ENCODE data around the gene ST6GAL2. TPM values are rescaled to one million over a fixed set of nuclear protein-coding genes. Genes with fewer than 3 reads are reported as not detected.

The ST6GAL2 gene
- total and polyA plus RNA-seq, 9 of the 15 experiments (the other 6 are each of a cell fraction or from before 2014, with no cell fraction given) = not detected

DNA sequence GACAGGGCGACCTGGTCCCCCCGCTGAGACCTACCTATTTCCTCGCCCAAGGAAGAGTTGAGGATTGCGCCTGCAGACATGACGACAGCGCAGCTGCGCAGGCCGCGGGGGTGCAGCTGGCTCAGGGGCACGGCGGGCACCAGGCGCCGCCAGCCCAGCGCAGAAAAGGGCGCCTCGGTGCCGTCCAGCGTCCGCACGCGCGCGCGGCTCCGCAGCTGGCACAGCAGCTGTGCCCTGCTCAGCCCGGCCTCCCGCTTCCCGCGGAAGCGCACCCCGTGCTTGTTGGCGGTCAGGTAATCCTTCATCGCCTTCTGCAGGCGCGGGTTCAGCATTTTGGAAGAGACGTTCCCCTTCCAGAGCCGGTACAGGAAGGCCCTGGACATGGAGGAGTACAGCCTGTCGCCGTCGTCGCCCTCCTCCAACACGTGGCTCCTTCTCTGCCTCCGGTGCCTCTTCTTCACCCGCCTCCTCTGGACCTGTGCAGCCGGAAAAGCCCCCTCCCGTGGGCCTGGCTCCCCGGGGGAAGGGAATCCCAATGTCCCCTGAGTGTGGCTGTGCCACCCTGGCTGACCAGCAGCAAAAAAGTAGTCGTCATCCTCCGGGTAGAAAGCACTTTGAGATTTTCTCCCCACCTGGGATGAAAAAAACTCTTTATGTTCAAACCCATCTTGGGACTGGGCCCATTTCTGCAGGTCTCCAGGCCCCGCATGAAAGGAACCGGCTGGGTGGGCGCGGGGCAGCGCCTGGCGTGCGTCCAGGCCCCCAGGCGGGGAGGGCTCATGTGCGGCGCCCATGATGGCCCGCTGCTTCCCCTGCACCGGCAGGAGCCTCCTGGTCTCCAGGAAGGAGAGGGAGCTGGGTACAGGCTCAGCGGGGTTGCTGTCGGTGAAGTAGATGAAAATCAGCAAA, 42.7 kb downstream of the ST6GAL2 start:
- WGBS (ENCODE audit: insufficient coverage, low coverage, missing lambda C conversion rate) = 1% methylated on average over 46 of the region's 63 CpGs

More for the DNA sequence above, 42.7 kb downstream of the ST6GAL2 start:
- H3K4me1 ChIP-seq (replicated peaks in 1 of 2; ENCODE audit: control insufficient read depth in 2 of 2, insufficient read depth in 2 of 2, low read length in 2 of 2) = no peaks in the 10 kb centered on the region
- no peaks in the 10 kb centered on the region for H3K79me2 ChIP-seq (ENCODE audit: control insufficient read depth, insufficient read depth, low read length)
- no peak overlapping the region for H2AFZ ChIP-seq (ENCODE audit: low read depth, low read length)
- H3K27ac ChIP-seq (ENCODE audit: extremely low read depth, low read depth, low read length) = no peak overlapping the region
- no peak for DNase-seq (ENCODE audit: extremely low read depth in 1 of 4, low spot score in 3 of 4)
- H3K4me2 ChIP-seq (ENCODE audit: insufficient read depth, low read length) = no peak overlapping the region
- intact Hi-C loops (cut with micrococcal nuclease) (no loop called here), in situ Hi-C loops (cut with MboI) (no loop called here)
- H3K9me3 ChIP-seq (replicated peaks; ENCODE audit: control insufficient read depth, insufficient read depth, low read depth, low read length) = no peaks in the 10 kb centered on the region
- CTCF ChIA-PET (ENCODE audit: low intra/inter-chr PET ratio) = no interaction called here
- no peak for FAIRE-seq
- H3K27me3 ChIP-seq (ENCODE audit: control insufficient read depth in 2 of 2, insufficient read depth in 2 of 2, low read length in 2 of 2) = peaks cover 0 to 12% of the 10 kb centered on the region in 2 experiments; a peak in 2 of 5 replicates
- H3K36me3 ChIP-seq (ENCODE audit: control insufficient read depth, insufficient read depth, low read length) = no peaks in the 10 kb centered on the region
- TF ChIP-seq ZKSCAN8 (CRISPR knock-in tag; IDR thresholded peaks at IDR 0.05) (no peak), GATAD2A (IDR thresholded peaks at IDR 0.05) (no peak), TFAM (CRISPR knock-in tag; conservative IDR thresholded peaks at IDR 0.05) (no peak), SIN3A (IDR thresholded peaks at IDR 0.05; ENCODE audit: borderline replicate concordance in 2 of 2, control insufficient read depth in 1 of 2, low read depth in 2 of 2, low read length in 2 of 2) (no peak), ZNF445 (CRISPR knock-in tag; IDR thresholded peaks at IDR 0.05; ENCODE audit: low read depth) (no peak), HNRNPL (IDR thresholded peaks at IDR 0.05; ENCODE audit: low read depth, low read length) (no peak), HDAC1 (IDR thresholded peaks at IDR 0.05) (no peak), MTA1 (IDR thresholded peaks at IDR 0.05; ENCODE audit: borderline replicate concordance) (no peak), MAZ (CRISPR knock-in tag; conservative IDR thresholded peaks at IDR 0.05 in 1 of 2, IDR thresholded peaks at IDR 0.05 in 1 of 2) (no peak), RCOR1 (IDR thresholded peaks at IDR 0.05; ENCODE audit: borderline replicate concordance in 1 of 2, low read depth in 2 of 2, low read length in 2 of 2) (no peak), ZNF77 (CRISPR knock-in tag; IDR thresholded peaks at IDR 0.05) (no peak), RBM25 (IDR thresholded peaks at IDR 0.05; ENCODE audit: low read depth, low read length, severe bottlenecking) (no peak), RB1 (IDR thresholded peaks at IDR 0.05; ENCODE audit: low read depth) (no peak), EZH2 (IDR thresholded peaks at IDR 0.05; ENCODE audit: borderline replicate concordance, low read depth, low read length) (no peak), TCFL5 (CRISPR knock-in tag; conservative IDR thresholded peaks at IDR 0.05) (no peak)
- no peak overlapping the region for H3K9ac ChIP-seq (ENCODE audit: insufficient read depth in 1 of 2, low read depth in 2 of 2, low read length in 2 of 2)
- no peak for ATAC-seq
- no peak overlapping the region for H3K4me3 ChIP-seq
- no TSS peak for BruUV-seq (replicated peaks)
- POLR2A ChIA-PET = no interaction called here
- H4K20me1 ChIP-seq (replicated peaks; ENCODE audit: control insufficient read depth, insufficient read depth, low read length) = no peaks in the 10 kb centered on the region
- H3K9me1 ChIP-seq (ENCODE audit: control insufficient read depth, insufficient read depth, low read length) = no peaks in the 10 kb centered on the region
